B cell (primary cell): ENCODE measurements around the gene WDFY4.

Source experiments
- EZH2 ChIP-seq: IDR thresholded peaks from 2 replicates; pipeline ENCODE4 v1.6.1; 2012; ENCODE audit warnings: borderline replicate concordance, low read depth, mild to moderate bottlenecking, moderate library complexity, low read length; ENCODE audit not compliant: insufficient read depth, poor library complexity, severe bottlenecking
- TF ChIP-seq, protein P1 (sequence below): fragments of 200-600 bp; IDR thresholded peaks from one replicate; pipeline ENCODE4 v1.8.0; 2022; ENCODE audit warnings: antibody characterized with exemption, mild to moderate bottlenecking

DNA sequence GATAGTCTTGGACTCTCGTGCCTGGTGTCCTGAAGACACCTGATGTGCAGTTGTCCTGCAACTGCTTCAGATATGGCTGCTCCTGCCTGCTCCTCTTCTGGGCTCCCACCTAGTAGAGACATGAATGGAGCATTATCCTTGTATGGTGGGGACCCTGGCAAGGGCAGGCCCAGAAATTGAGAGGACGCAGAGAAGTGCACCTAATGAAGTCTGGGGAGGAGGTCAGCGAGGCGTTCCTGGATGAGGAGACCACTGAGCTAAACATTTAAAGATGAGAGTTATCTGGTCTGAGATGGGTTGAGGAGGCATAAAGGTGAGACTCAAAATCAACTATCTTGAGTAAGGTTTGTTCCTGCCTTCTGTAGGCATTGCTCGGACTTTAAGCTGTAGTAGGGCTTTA lies 66.3 kb downstream of the WDFY4 start:
- TF ChIP-seq, protein P1, sequence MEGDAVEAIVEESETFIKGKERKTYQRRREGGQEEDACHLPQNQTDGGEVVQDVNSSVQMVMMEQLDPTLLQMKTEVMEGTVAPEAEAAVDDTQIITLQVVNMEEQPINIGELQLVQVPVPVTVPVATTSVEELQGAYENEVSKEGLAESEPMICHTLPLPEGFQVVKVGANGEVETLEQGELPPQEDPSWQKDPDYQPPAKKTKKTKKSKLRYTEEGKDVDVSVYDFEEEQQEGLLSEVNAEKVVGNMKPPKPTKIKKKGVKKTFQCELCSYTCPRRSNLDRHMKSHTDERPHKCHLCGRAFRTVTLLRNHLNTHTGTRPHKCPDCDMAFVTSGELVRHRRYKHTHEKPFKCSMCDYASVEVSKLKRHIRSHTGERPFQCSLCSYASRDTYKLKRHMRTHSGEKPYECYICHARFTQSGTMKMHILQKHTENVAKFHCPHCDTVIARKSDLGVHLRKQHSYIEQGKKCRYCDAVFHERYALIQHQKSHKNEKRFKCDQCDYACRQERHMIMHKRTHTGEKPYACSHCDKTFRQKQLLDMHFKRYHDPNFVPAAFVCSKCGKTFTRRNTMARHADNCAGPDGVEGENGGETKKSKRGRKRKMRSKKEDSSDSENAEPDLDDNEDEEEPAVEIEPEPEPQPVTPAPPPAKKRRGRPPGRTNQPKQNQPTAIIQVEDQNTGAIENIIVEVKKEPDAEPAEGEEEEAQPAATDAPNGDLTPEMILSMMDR: no peak
- TF ChIP-seq EZH2: no peak
